Liver (tissue), 2 donors: ENCODE data around the gene STX5.
A peak's percentile ranks its signal among the peaks of the same experiment; 100 is the strongest.

Source experiments
- TF ChIP-seq, protein P1 (sequence below): fragments of 150-350 bp; IDR thresholded peaks from 2 replicates; pipeline ENCODE4 v1.5.1; 2017; ENCODE audit warnings: improper control_type of control experiment, low read depth, low read length; ENCODE audit not compliant: missing input control
- TF ChIP-seq, protein P2 (sequence below): IDR thresholded peaks from 2 replicates; pipeline ENCODE4 v1.6.1; 2016; ENCODE audit warnings: antibody characterized with exemption, mild to moderate bottlenecking
- donor health status: healthy.

DNA sequence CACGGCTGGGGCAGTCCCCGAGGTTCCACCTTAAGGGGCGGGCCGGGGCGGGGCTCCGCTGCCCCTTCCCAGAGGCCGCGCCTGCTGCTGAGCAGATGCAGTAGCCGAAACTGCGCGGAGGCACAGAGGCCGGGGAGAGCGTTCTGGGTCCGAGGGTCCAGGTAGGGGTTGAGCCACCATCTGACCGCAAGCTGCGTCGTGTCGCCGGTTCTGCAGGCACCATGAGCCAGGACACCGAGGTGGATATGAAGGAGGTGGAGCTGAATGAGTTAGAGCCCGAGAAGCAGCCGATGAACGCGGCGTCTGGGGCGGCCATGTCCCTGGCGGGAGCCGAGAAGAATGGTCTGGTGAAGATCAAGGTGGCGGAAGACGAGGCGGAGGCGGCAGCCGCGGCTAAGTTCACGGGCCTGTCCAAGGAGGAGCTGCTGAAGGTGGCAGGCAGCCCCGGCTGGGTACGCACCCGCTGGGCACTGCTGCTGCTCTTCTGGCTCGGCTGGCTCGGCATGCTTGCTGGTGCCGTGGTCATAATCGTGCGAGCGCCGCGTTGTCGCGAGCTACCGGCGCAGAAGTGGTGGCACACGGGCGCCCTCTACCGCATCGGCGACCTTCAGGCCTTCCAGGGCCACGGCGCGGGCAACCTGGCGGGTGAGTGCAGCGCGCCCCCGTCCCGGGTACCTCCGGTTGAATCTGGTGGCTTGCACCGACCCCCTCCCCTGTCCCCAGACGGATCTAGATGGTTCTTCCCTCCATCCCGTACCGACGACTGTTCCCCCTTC is 49.1 kb upstream of the STX5 start, which contains the start of gene SLC3A2:
- TF ChIP-seq, protein P1, sequence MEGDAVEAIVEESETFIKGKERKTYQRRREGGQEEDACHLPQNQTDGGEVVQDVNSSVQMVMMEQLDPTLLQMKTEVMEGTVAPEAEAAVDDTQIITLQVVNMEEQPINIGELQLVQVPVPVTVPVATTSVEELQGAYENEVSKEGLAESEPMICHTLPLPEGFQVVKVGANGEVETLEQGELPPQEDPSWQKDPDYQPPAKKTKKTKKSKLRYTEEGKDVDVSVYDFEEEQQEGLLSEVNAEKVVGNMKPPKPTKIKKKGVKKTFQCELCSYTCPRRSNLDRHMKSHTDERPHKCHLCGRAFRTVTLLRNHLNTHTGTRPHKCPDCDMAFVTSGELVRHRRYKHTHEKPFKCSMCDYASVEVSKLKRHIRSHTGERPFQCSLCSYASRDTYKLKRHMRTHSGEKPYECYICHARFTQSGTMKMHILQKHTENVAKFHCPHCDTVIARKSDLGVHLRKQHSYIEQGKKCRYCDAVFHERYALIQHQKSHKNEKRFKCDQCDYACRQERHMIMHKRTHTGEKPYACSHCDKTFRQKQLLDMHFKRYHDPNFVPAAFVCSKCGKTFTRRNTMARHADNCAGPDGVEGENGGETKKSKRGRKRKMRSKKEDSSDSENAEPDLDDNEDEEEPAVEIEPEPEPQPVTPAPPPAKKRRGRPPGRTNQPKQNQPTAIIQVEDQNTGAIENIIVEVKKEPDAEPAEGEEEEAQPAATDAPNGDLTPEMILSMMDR, result peak; percentile 56
- TF ChIP-seq, protein P2, sequence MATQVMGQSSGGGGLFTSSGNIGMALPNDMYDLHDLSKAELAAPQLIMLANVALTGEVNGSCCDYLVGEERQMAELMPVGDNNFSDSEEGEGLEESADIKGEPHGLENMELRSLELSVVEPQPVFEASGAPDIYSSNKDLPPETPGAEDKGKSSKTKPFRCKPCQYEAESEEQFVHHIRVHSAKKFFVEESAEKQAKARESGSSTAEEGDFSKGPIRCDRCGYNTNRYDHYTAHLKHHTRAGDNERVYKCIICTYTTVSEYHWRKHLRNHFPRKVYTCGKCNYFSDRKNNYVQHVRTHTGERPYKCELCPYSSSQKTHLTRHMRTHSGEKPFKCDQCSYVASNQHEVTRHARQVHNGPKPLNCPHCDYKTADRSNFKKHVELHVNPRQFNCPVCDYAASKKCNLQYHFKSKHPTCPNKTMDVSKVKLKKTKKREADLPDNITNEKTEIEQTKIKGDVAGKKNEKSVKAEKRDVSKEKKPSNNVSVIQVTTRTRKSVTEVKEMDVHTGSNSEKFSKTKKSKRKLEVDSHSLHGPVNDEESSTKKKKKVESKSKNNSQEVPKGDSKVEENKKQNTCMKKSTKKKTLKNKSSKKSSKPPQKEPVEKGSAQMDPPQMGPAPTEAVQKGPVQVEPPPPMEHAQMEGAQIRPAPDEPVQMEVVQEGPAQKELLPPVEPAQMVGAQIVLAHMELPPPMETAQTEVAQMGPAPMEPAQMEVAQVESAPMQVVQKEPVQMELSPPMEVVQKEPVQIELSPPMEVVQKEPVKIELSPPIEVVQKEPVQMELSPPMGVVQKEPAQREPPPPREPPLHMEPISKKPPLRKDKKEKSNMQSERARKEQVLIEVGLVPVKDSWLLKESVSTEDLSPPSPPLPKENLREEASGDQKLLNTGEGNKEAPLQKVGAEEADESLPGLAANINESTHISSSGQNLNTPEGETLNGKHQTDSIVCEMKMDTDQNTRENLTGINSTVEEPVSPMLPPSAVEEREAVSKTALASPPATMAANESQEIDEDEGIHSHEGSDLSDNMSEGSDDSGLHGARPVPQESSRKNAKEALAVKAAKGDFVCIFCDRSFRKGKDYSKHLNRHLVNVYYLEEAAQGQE, result peak; percentile 93
